NB4 (cell line): ENCODE measurements around the gene PDHA1.

Experiments used
- MYC ChIP-seq: IDR thresholded peaks from 2 replicates; pipeline ENCODE4 v1.6.1; 2011; ENCODE audit warnings: low read depth, low read length
- POLR2A ChIP-seq: IDR thresholded peaks from 2 replicates; pipeline ENCODE4 v1.6.1; 2011; ENCODE audit warnings: mild to moderate bottlenecking; ENCODE audit not compliant: insufficient read length; ENCODE audit errors: extremely low read depth
- TF ChIP-seq, protein P1 (sequence below): IDR thresholded peaks from one replicate; pipeline ENCODE4 v1.5.1; 2012; ENCODE audit warnings: low read depth, low read length
- TF ChIP-seq, protein P2 (sequence below): IDR thresholded peaks from 2 replicates; pipeline ENCODE4 v1.6.1; 2011; ENCODE audit warnings: low read depth, low read length

DNA sequence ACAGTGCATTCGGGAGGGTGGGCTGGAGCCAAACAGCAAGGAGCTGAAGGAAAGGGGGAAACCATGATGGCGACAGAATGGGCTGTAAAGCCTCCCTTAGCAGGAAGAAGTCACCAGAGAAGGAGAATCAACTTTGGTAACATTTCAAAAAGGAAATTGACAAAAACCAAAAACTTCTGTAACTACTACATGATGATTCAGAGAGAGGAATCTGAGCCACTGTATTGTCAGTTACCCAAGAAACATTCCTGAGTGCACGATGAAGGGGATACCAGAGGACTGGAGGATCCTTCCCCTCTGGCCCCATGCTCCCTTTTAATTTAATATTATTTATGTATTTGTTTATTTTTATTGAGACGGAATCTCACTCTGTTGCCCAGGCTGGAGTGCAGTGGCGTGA lies 26.3 kb downstream of the PDHA1 start:
- TF ChIP-seq, protein P1, sequence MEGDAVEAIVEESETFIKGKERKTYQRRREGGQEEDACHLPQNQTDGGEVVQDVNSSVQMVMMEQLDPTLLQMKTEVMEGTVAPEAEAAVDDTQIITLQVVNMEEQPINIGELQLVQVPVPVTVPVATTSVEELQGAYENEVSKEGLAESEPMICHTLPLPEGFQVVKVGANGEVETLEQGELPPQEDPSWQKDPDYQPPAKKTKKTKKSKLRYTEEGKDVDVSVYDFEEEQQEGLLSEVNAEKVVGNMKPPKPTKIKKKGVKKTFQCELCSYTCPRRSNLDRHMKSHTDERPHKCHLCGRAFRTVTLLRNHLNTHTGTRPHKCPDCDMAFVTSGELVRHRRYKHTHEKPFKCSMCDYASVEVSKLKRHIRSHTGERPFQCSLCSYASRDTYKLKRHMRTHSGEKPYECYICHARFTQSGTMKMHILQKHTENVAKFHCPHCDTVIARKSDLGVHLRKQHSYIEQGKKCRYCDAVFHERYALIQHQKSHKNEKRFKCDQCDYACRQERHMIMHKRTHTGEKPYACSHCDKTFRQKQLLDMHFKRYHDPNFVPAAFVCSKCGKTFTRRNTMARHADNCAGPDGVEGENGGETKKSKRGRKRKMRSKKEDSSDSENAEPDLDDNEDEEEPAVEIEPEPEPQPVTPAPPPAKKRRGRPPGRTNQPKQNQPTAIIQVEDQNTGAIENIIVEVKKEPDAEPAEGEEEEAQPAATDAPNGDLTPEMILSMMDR, result no peak
- TF ChIP-seq POLR2A (no peak), MYC (no peak)
- TF ChIP-seq, protein P2, sequence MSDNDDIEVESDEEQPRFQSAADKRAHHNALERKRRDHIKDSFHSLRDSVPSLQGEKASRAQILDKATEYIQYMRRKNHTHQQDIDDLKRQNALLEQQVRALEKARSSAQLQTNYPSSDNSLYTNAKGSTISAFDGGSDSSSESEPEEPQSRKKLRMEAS, result no peak
